ENCODE measurements around the gene GOLIM4.

- TF ChIP-seq, protein P1, sequence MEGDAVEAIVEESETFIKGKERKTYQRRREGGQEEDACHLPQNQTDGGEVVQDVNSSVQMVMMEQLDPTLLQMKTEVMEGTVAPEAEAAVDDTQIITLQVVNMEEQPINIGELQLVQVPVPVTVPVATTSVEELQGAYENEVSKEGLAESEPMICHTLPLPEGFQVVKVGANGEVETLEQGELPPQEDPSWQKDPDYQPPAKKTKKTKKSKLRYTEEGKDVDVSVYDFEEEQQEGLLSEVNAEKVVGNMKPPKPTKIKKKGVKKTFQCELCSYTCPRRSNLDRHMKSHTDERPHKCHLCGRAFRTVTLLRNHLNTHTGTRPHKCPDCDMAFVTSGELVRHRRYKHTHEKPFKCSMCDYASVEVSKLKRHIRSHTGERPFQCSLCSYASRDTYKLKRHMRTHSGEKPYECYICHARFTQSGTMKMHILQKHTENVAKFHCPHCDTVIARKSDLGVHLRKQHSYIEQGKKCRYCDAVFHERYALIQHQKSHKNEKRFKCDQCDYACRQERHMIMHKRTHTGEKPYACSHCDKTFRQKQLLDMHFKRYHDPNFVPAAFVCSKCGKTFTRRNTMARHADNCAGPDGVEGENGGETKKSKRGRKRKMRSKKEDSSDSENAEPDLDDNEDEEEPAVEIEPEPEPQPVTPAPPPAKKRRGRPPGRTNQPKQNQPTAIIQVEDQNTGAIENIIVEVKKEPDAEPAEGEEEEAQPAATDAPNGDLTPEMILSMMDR (IDR thresholded peaks at IDR 0.05; ENCODE audit: poor library complexity, severe bottlenecking) = no peak
- no peak for TF ChIP-seq EP300 (conservative IDR thresholded peaks at IDR 0.05; ENCODE audit: poor library complexity, severe bottlenecking)
- TF ChIP-seq, protein P2, sequence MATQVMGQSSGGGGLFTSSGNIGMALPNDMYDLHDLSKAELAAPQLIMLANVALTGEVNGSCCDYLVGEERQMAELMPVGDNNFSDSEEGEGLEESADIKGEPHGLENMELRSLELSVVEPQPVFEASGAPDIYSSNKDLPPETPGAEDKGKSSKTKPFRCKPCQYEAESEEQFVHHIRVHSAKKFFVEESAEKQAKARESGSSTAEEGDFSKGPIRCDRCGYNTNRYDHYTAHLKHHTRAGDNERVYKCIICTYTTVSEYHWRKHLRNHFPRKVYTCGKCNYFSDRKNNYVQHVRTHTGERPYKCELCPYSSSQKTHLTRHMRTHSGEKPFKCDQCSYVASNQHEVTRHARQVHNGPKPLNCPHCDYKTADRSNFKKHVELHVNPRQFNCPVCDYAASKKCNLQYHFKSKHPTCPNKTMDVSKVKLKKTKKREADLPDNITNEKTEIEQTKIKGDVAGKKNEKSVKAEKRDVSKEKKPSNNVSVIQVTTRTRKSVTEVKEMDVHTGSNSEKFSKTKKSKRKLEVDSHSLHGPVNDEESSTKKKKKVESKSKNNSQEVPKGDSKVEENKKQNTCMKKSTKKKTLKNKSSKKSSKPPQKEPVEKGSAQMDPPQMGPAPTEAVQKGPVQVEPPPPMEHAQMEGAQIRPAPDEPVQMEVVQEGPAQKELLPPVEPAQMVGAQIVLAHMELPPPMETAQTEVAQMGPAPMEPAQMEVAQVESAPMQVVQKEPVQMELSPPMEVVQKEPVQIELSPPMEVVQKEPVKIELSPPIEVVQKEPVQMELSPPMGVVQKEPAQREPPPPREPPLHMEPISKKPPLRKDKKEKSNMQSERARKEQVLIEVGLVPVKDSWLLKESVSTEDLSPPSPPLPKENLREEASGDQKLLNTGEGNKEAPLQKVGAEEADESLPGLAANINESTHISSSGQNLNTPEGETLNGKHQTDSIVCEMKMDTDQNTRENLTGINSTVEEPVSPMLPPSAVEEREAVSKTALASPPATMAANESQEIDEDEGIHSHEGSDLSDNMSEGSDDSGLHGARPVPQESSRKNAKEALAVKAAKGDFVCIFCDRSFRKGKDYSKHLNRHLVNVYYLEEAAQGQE (IDR thresholded peaks at IDR 0.05; ENCODE audit: borderline replicate concordance) = no peak
- TF ChIP-seq TAF1 (IDR thresholded peaks at IDR 0.05; ENCODE audit: low read depth) = no peak
These were observed 20.6 kb upstream of the GOLIM4 start for GRCh38 chr3:168116279-168116678.

All from neural cell (in vitro differentiated cells).